ENCODE measurements around the gene APOL6.

Gene APOL6

GRCh38 chr22:35631597-35631996 lies 16.6 kb upstream of the APOL6 start:
- intact Hi-C loops (cut with DNase I; ENCODE audit: low total_unique reads), result no loop called here
- Histone ChIP-seq H3K27ac (no peak overlapping the region), H3K4me3 (no peak overlapping the region), H3K27me3 (no peaks in the 10 kb centered on the region), H3K4me1 (peaks cover 0 to 27% (median 16%) of the 10 kb centered on the region in 4 donors), H3K36me3 (no peaks in the 10 kb centered on the region), H3K9me3 (no peaks in the 10 kb centered on the region)
- peak in 1 of 2 donors; percentile 64 for DNase-seq
- TF ChIP-seq CTCF (IDR thresholded peaks at IDR 0.05), result peak in 1 of 2 experiments; percentile 18

- peaks cover 0 to 28% (median 21%) of the 10 kb centered on the region in 4 donors for H3K4me1 ChIP-seq
- no peaks in the 10 kb centered on the region for H3K36me3 ChIP-seq
- no peak overlapping the region for H3K4me3 ChIP-seq
- no peak for TF ChIP-seq CTCF (IDR thresholded peaks at IDR 0.05)
- peak in 1 of 2 donors; percentile 40 for DNase-seq
- no peaks in the 10 kb centered on the region for H3K27me3 ChIP-seq
- H3K9me3 ChIP-seq, result no peaks in the 10 kb centered on the region
- intact Hi-C loops (cut with DNase I; ENCODE audit: low total_unique reads), result no loop called here
- H3K27ac ChIP-seq, result no peak overlapping the region
Measured at GRCh38 chr22:35632935-35633334, 15.3 kb upstream of the APOL6 start.

DNA sequence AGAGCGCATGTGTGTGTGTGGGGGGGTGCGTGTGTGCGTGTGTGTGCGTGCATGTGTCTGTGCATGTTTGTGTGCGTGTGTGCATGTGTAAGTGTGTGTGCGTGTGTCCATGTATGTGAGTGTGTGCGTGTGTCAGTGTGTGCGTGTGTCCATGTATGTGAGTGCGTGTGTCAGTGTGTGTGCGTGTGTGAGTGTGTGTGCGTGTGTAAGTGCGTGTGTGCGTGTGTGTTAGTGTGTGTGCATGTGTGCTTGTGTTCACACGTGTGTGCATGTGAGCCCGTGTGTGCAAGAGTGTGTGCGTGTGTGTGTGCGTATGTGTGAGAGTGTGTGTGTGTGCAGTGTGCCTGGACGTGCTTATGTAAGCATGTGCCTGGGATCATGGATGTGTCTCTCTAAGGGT lies 14.7 kb upstream of the APOL6 start:
- Histone ChIP-seq H3K27ac (no peak overlapping the region), H3K4me3 (no peak overlapping the region), H3K4me1 (peaks cover 0 to 32% (median 26%) of the 10 kb centered on the region in 4 donors), H3K36me3 (no peaks in the 10 kb centered on the region), H3K27me3 (no peaks in the 10 kb centered on the region), H3K9me3 (no peaks in the 10 kb centered on the region)
- intact Hi-C loops (cut with DNase I; ENCODE audit: low total_unique reads), result no loop called here
- no peak for TF ChIP-seq CTCF (IDR thresholded peaks at IDR 0.05)
- peak in 1 of 2 donors; percentile 21 for DNase-seq

DNA sequence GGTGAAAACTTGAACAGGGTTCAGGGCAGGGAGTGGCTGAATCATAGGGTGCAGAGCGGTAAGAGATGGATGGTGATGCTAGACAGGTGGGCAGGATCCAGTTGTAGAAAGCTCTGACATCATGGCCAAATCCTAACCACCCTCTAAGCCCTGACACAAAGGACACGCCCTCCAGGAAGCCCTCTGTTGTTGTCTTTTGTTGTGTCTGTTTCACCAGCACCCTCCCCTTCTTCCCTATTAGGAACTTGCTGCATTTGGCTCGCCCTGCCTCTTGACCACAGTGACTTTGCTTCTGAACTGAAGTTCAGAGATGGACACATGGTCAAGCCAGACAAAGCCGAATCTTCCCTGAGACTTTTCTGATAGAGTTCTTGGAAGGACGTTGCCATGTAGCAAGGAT lies 14.2 kb upstream of the APOL6 start:
- no peaks in the 10 kb centered on the region for H3K27me3 ChIP-seq
- H3K4me1 ChIP-seq, result peaks cover 0 to 35% (median 30%) of the 10 kb centered on the region in 4 donors
- TF ChIP-seq CTCF (IDR thresholded peaks at IDR 0.05), result no peak
- H3K9me3 ChIP-seq, result no peaks in the 10 kb centered on the region
- peak in 1 of 2 donors; percentile 13 for DNase-seq
- no peaks in the 10 kb centered on the region for H3K36me3 ChIP-seq
- no peak overlapping the region for H3K27ac ChIP-seq
- H3K4me3 ChIP-seq, result no peak overlapping the region
- intact Hi-C loops (cut with DNase I; ENCODE audit: low total_unique reads), result no loop called here

- no peaks in the 10 kb centered on the region for H3K36me3 ChIP-seq
- intact Hi-C loops (cut with DNase I; ENCODE audit: low total_unique reads), result no loop called here
Measured at GRCh38 chr22:35634943-35635540, 13.2 kb upstream of the APOL6 start.

More at GRCh38 chr22:35634943-35635540, 13.2 kb upstream of the APOL6 start:
- no peaks in the 10 kb centered on the region for H3K27me3 ChIP-seq
- peak in 1 of 2 donors; percentile 1 for DNase-seq
- TF ChIP-seq CTCF (IDR thresholded peaks at IDR 0.05), result no peak
- no peak overlapping the region for H3K27ac ChIP-seq
- H3K9me3 ChIP-seq, result no peaks in the 10 kb centered on the region
- peaks cover 0 to 27% (median 25%) of the 10 kb centered on the region in 4 donors for H3K4me1 ChIP-seq
- no peak overlapping the region for H3K4me3 ChIP-seq

All from tibial artery (tissue), 4 donors.